ENCODE measurements around the gene CYB561D1.

CYB561D1 gene

GRCh38 chr1:109483672-109484518 is 10.0 kb upstream of the CYB561D1 start, which contains the start of gene ATXN7L2 (continued):
- TF ChIP-seq ZNF274 (IDR thresholded peaks at IDR 0.05; ENCODE audit: low read length) (no peak), ZNF274 (tag by site-specific recombination; IDR thresholded peaks at IDR 0.05; ENCODE audit: borderline replicate concordance) (no peak; the same call in 1 of the 2 replicates), ZNF248 (tag by site-specific recombination; IDR thresholded peaks at IDR 0.05) (no peak), HOXC10 (CRISPR knock-in tag; IDR thresholded peaks at IDR 0.05) (no peak), ZBTB11 (tag by site-specific recombination; conservative IDR thresholded peaks at IDR 0.05; ENCODE audit: low read depth) (peak; percentile 93), ZNF621 (tag by site-specific recombination; IDR thresholded peaks at IDR 0.05) (no peak), KLF9 (tag by site-specific recombination; IDR thresholded peaks at IDR 0.05; ENCODE audit: low read depth) (peak; percentile 77), ZNF292 (tag by site-specific recombination; IDR thresholded peaks at IDR 0.05; ENCODE audit: borderline replicate concordance, low read depth) (0 out of 2 replicates have a peak, but pooled peaks have one; percentile 9), OVOL3 (tag by site-specific recombination; IDR thresholded peaks at IDR 0.05) (peak; percentile 60; the same call in 1 of the 2 replicates), BCL11A (tag by site-specific recombination; IDR thresholded peaks at IDR 0.05; ENCODE audit: low read depth) (peak; percentile 83), ZNF10 (tag by site-specific recombination; IDR thresholded peaks at IDR 0.05) (peak; percentile 92), ZNF23 (tag by site-specific recombination; IDR thresholded peaks at IDR 0.05; ENCODE audit: borderline replicate concordance) (no peak), ZNF639 (tag by site-specific recombination; IDR thresholded peaks at IDR 0.05) (peak; percentile 98), ZNF514 (tag by site-specific recombination; IDR thresholded peaks at IDR 0.05) (no peak), ZNF324 (tag by site-specific recombination; IDR thresholded peaks at IDR 0.05) (peak; percentile 99), ZNF837 (tag by site-specific recombination; IDR thresholded peaks at IDR 0.05) (peak; percentile 56; the same call in 1 of the 2 replicates), TSHZ1 (tag by site-specific recombination; IDR thresholded peaks at IDR 0.05; ENCODE audit: borderline replicate concordance) (peak; percentile 76), ZBTB44 (tag by site-specific recombination; IDR thresholded peaks at IDR 0.05) (peak; percentile 89), ZNF354C (tag by site-specific recombination; IDR thresholded peaks at IDR 0.05; ENCODE audit: borderline replicate concordance, low read depth) (no peak), SP7 (tag by site-specific recombination; IDR thresholded peaks at IDR 0.05) (peak; percentile 96), ZNF433 (tag by site-specific recombination; IDR thresholded peaks at IDR 0.05; ENCODE audit: low read depth) (no peak), ZNF610 (tag by site-specific recombination; IDR thresholded peaks at IDR 0.05; ENCODE audit: borderline replicate concordance) (peak; percentile 92), ZNF426 (tag by site-specific recombination; IDR thresholded peaks at IDR 0.05) (no peak), ZSCAN18 (tag by site-specific recombination; IDR thresholded peaks at IDR 0.05) (peak; percentile 96), ZNF266 (tag by site-specific recombination; IDR thresholded peaks at IDR 0.05; ENCODE audit: low read depth) (no peak)

Data from HEK293 (cell line).